ENCODE results near the gene ERVK3-1.

DNA sequence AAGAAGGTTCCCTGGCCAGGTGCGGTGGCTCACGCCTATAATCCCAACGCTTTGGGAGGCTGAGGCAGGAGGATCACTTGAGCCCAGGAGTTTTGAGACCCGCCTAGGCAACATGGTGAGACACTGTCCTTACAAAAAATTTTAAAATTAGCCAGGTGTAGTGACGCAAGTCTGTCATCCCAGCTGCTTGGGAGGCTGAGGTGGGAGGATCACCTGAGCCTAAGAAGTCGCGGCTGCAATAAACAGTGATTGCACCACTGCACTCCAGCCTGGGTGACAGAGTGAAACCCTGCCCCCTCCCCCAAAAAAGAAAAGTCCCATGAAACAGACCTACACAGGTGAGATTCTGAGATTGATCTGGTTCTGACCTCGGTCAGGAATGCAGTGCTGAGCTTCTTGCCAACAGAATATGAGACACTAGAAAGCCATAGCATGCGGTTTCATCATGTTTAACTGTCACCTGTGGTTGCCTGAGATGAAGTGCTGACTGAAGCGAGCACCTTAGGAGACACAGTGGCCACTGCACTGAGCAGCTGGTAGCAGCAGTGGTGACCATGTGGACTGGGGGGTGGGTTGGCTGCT is 50.1 kb downstream of the ERVK3-1 start:
- TF ChIP-seq, protein P1, sequence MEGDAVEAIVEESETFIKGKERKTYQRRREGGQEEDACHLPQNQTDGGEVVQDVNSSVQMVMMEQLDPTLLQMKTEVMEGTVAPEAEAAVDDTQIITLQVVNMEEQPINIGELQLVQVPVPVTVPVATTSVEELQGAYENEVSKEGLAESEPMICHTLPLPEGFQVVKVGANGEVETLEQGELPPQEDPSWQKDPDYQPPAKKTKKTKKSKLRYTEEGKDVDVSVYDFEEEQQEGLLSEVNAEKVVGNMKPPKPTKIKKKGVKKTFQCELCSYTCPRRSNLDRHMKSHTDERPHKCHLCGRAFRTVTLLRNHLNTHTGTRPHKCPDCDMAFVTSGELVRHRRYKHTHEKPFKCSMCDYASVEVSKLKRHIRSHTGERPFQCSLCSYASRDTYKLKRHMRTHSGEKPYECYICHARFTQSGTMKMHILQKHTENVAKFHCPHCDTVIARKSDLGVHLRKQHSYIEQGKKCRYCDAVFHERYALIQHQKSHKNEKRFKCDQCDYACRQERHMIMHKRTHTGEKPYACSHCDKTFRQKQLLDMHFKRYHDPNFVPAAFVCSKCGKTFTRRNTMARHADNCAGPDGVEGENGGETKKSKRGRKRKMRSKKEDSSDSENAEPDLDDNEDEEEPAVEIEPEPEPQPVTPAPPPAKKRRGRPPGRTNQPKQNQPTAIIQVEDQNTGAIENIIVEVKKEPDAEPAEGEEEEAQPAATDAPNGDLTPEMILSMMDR (IDR thresholded peaks at IDR 0.05 in 4 of 5, conservative IDR thresholded peaks at IDR 0.05 in 1 of 5) = no peak
- TF ChIP-seq POLR2A (IDR thresholded peaks at IDR 0.05) = no peak
